OCI-LY3 (cell line): ENCODE measurements around the gene STK39.

Experiments
- H2AFZ ChIP-seq: fragments of 200-600, 300-600 bp; shearing (Covaris generic); 2 replicates; pipeline ENCODE4 v1.6.0; 2014; ENCODE audit warnings: antibody characterized with exemption, low read depth, low read length
- H3K27ac ChIP-seq: fragments of 200-600, 300-600 bp; sonication (generic); 2 replicates; pipeline ENCODE4 v1.5.1; 2014; ENCODE audit warnings: mild to moderate bottlenecking, low read length, moderate library complexity, mixed read lengths
- H3K27me3 ChIP-seq: fragments of 200-600, 300-600 bp; sonication (generic); 2 replicates; pipeline ENCODE4 v1.6.1; 2014; ENCODE audit warnings: low read depth, low read length, mixed read lengths
- H3K36me3 ChIP-seq: fragments of 200-600, 300-600 bp; sonication (generic); replicated peaks from 2 replicates; pipeline ENCODE3; 2014; ENCODE audit warnings: low read depth, low read length, mixed read lengths
- H3K4me1 ChIP-seq: fragments of 300-600, 200-600 bp; sonication (generic); 2 replicates; pipeline ENCODE4 v1.6.1; 2014; ENCODE audit warnings: low read length, mixed read lengths
- H3K4me2 ChIP-seq: fragments of 200-600, 300-600 bp; sonication (generic); 2 replicates; pipeline ENCODE4 v1.6.1; 2014; ENCODE audit warnings: low read length, mixed read lengths
- H3K4me3 ChIP-seq: fragments of 300-600, 200-600 bp; sonication (generic); 2 replicates; pipeline ENCODE4 v1.5.1; 2014; ENCODE audit warnings: antibody characterized with exemption, mild to moderate bottlenecking, low read length, moderate library complexity
- H3K79me2 ChIP-seq: fragments of 300-600, 200-600 bp; shearing (Covaris generic); 2 replicates; pipeline ENCODE4 v1.6.1; 2014; ENCODE audit warnings: mild to moderate bottlenecking, low read length, mixed read lengths
- H3K9ac ChIP-seq: fragments of 300-600, 200-600 bp; shearing (Covaris generic); 2 replicates; pipeline ENCODE4 v1.6.0; 2014; ENCODE audit warnings: mild to moderate bottlenecking, low read length, moderate library complexity
- H3K9me3 ChIP-seq: fragments of 200-600, 300-600 bp; shearing (Covaris generic); 2 replicates; pipeline ENCODE4 v1.6.1; 2014; ENCODE audit warnings: low read length, mixed read lengths; ENCODE audit not compliant: insufficient read depth
- H4K20me1 ChIP-seq: fragments of 200-600, 300-600 bp; sonication (generic); 2 replicates; pipeline ENCODE4 v1.6.1; 2016; ENCODE audit warnings: low read length, mixed read lengths; ENCODE audit not compliant: insufficient read depth
- EZH2phosphoT487 ChIP-seq: fragments of 200-600 bp; shearing (Covaris generic); IDR thresholded peaks from 2 replicates; pipeline ENCODE4 v1.6.1; 2018; ENCODE audit warnings: antibody characterized with exemption, mixed run types, low read depth
- TF ChIP-seq, protein P1 (sequence below): fragments of 200-600, 300-600 bp; sonication (generic); IDR thresholded peaks from 2 replicates; pipeline ENCODE4 v1.5.1; 2014; ENCODE audit warnings: antibody characterized with exemption, low read length, low read depth

STK39 gene

GRCh38 chr2:168198476-168199207, 48.8 kb downstream of the STK39 start:
- H4K20me1 ChIP-seq = peaks cover 3% of the 10 kb centered on the region; the same call in 1 of the 2 replicates
- no peaks in the 10 kb centered on the region; the same call in 1 of the 2 replicates for H3K79me2 ChIP-seq
- no peak overlapping the region for H3K9ac ChIP-seq
- H3K4me3 ChIP-seq = no peak overlapping the region
- no peaks in the 10 kb centered on the region for H3K36me3 ChIP-seq
- no peak overlapping the region for H2AFZ ChIP-seq
- TF ChIP-seq EZH2phosphoT487 = no peak
- TF ChIP-seq, protein P1, sequence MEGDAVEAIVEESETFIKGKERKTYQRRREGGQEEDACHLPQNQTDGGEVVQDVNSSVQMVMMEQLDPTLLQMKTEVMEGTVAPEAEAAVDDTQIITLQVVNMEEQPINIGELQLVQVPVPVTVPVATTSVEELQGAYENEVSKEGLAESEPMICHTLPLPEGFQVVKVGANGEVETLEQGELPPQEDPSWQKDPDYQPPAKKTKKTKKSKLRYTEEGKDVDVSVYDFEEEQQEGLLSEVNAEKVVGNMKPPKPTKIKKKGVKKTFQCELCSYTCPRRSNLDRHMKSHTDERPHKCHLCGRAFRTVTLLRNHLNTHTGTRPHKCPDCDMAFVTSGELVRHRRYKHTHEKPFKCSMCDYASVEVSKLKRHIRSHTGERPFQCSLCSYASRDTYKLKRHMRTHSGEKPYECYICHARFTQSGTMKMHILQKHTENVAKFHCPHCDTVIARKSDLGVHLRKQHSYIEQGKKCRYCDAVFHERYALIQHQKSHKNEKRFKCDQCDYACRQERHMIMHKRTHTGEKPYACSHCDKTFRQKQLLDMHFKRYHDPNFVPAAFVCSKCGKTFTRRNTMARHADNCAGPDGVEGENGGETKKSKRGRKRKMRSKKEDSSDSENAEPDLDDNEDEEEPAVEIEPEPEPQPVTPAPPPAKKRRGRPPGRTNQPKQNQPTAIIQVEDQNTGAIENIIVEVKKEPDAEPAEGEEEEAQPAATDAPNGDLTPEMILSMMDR = no peak
- H3K27me3 ChIP-seq = peaks cover 14% of the 10 kb centered on the region
- no peak overlapping the region for H3K4me2 ChIP-seq
- no peaks in the 10 kb centered on the region for H3K9me3 ChIP-seq
- no peak overlapping the region for H3K27ac ChIP-seq
- peaks cover 24% of the 10 kb centered on the region for H3K4me1 ChIP-seq

DNA sequence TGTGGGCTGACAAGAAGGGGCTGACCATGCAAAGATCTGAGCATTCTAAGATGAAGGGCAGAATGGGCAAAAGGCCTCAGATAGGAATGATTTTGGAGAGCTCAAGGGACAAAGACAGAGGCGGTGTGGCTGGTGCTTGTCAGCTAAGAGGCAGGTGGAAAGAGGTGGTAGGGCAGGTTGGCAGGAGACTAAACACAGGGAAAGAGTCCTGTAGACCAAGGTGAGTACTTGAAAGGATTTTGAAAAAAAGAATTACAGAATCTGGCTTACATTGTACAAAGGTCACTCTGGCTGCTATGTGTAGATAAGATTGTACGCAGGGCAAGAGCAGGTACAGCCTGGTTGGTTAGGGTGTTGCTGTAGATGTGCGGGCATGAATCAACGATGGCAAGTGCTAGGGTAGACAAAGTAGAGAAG, 50.6 kb downstream of the STK39 start:
- peaks cover 35% of the 10 kb centered on the region for H3K4me1 ChIP-seq
- H3K79me2 ChIP-seq = no peaks in the 10 kb centered on the region; the same call in 1 of the 2 replicates
- peaks cover 7% of the 10 kb centered on the region; the same call in 1 of the 2 replicates for H4K20me1 ChIP-seq
- no peak overlapping the region for H2AFZ ChIP-seq
- no peak overlapping the region for H3K27ac ChIP-seq
- TF ChIP-seq EZH2phosphoT487 = no peak
- TF ChIP-seq, protein P1 = no peak
- no peak overlapping the region for H3K4me2 ChIP-seq
- no peak overlapping the region for H3K4me3 ChIP-seq
- no peaks in the 10 kb centered on the region for H3K9me3 ChIP-seq
- no peak overlapping the region for H3K9ac ChIP-seq
- H3K27me3 ChIP-seq = peaks cover 14% of the 10 kb centered on the region
- H3K36me3 ChIP-seq = no peaks in the 10 kb centered on the region

DNA sequence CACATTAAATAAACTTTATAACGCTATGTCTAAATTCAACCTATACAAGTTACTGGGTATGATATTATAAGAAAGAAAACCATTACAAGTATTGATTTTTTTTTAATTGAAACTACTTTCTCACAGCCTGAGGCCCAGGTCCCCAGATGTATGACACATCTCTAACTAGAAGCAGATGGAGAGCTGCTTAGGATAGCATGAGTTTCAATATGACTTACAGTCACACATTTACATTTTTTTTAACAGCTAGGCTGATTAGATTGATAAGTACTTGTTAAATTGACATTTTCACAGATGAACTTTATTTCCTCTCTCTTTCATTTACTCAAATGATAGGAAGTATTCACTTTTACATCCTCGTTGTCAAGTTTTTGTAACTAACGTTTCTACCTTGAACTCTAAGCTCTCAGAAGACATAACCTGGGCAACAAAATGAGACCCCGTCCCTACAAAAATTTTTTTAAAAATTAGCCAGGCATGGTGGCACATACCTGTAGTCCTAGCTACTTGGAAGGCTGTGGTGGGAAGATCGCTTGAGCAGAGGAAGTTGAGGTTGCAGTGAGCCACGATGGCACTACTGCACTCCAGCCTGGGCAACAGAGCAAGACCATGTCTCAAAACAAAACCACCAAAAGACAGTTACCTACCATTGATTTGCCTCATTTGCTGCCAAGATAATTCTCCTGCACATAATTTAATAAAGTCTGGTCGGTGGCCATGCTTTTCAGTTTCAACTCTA, 52.4 kb downstream of the STK39 start:
- no peaks in the 10 kb centered on the region for H3K9me3 ChIP-seq
- peak overlapping the region; percentile 62 for H3K4me3 ChIP-seq
- H3K4me1 ChIP-seq = peaks cover 35% of the 10 kb centered on the region
- no peak for TF ChIP-seq EZH2phosphoT487
- TF ChIP-seq, protein P1 = no peak
- peak overlapping the region; percentile 71 for H3K4me2 ChIP-seq
- H3K27ac ChIP-seq = peak overlapping the region; percentile 91
- H3K9ac ChIP-seq = peak overlapping the region; percentile 52; the same call in 1 of the 2 replicates
- no peaks in the 10 kb centered on the region for H3K36me3 ChIP-seq
- H3K27me3 ChIP-seq = peaks cover 19% of the 10 kb centered on the region
- no peak overlapping the region for H2AFZ ChIP-seq
- H4K20me1 ChIP-seq = peaks cover 7% of the 10 kb centered on the region; the same call in 1 of the 2 replicates
- no peaks in the 10 kb centered on the region; the same call in 1 of the 2 replicates for H3K79me2 ChIP-seq
